Endothelial cell of umbilical vein (primary cell): Measurements from ENCODE around the gene GPA33. TPM values are rescaled to one million over a fixed set of nuclear protein-coding genes. Genes with fewer than 3 reads are reported as not detected.

Experiments
- BruUV-seq: library from RNA; stranded (reverse); fragments of 400-500 nt; replicated peaks from 2 replicates; lab custom pipeline; 2021; lab: Mats Ljungman, UMichigan
- CTCF ChIA-PET: fragments of 300-600, 350-600 bp; sonication (Branson Sonifier 250); formaldehyde crosslinking; loops from one replicate; lab custom pipeline; 2021; ENCODE audit warnings: antibody characterized with exemption, inconsistent platforms; lab: Charles Lee
- POLR2A ChIA-PET: fragments of 300-600, 350-600 bp; sonication (Branson Sonifier 250); formaldehyde crosslinking; loops from one replicate; lab custom pipeline; 2021; ENCODE audit warnings: antibody characterized with exemption, inconsistent platforms; lab: Charles Lee
- DNase-seq: peaks from one replicate; pipeline ENCODE4 v3.0.0-alpha.2; 2011; ENCODE audit warnings: low read depth, low spot score
- FAIRE-seq: peaks from 2 replicates; lab custom pipeline; 2011; peaks lifted over from hg19 to GRCh38; lab: Jason Lieb, UNC
- H2AFZ ChIP-seq: 2 replicates; pipeline ENCODE4 v1.6.0; 2012; ENCODE audit warnings: low read depth, low read length, control low read depth, inconsistent platforms
- H3K27ac ChIP-seq: 2 replicates; pipeline ENCODE4 v1.5.1; 2011; ENCODE audit warnings: low read depth, mild to moderate bottlenecking, control low read depth, low read length, moderate library complexity; ENCODE audit not compliant: insufficient read depth
- H3K27me3 ChIP-seq, 2 experiments: 2 replicates each; pipeline versions ENCODE4 v1.6.0 to v1.6.1; 2011; ENCODE audit warnings: low read length in 2 of 2, mixed read lengths in 1 of 2; ENCODE audit not compliant: control insufficient read depth in 2 of 2, insufficient read depth in 2 of 2
- H3K36me3 ChIP-seq, 2 experiments: 2 replicates in 1 of 2; 3 replicates in 1 of 2; pipeline ENCODE4 v1.5.1; 2011; ENCODE audit warnings: low read length in 2 of 2, mild to moderate bottlenecking in 1 of 2, moderate library complexity in 1 of 2; ENCODE audit not compliant: control insufficient read depth in 2 of 2, insufficient read depth in 2 of 2; ENCODE audit errors: extremely low read depth in 1 of 2
- H3K4me1 ChIP-seq: 3 replicates; pipeline ENCODE4 v1.5.1; 2011; ENCODE audit warnings: mild to moderate bottlenecking, low read length; ENCODE audit not compliant: control insufficient read depth, insufficient read depth; ENCODE audit errors: extremely low read depth
- H3K4me2 ChIP-seq: 2 replicates; pipeline ENCODE4 v1.6.1; 2011; ENCODE audit warnings: low read length, control low read depth, mixed read lengths; ENCODE audit not compliant: insufficient read depth
- H3K4me3 ChIP-seq, 3 experiments: fragments of 200-600 bp in 1 of 3; sonication (generic), shearing (Covaris generic) in 1 of 3; replicated peaks in 1 of 3; 2 replicates each; pipeline ENCODE4 v1.5.1; 2011 to 2016; ENCODE audit warnings: control low read depth in 3 of 3, low read length in 3 of 3, mild to moderate bottlenecking in 2 of 3, inconsistent platforms in 1 of 3, low read depth in 1 of 3, moderate library complexity in 1 of 3; ENCODE audit not compliant: insufficient read depth in 1 of 3
- H3K79me2 ChIP-seq: 2 replicates; pipeline ENCODE4 v1.6.0; 2012; ENCODE audit warnings: low read length, inconsistent platforms; ENCODE audit not compliant: control insufficient read depth, insufficient read depth
- H3K9ac ChIP-seq: replicated peaks from 2 replicates; pipeline ENCODE3; 2011; ENCODE audit warnings: low read length, control low read depth; ENCODE audit not compliant: insufficient read depth; ENCODE audit errors: extremely low read depth
- H3K9me1 ChIP-seq: replicated peaks from 3 replicates; pipeline ENCODE4 v1.6.0; 2011; ENCODE audit warnings: mild to moderate bottlenecking, low read length; ENCODE audit not compliant: control insufficient read depth, insufficient read depth; ENCODE audit errors: extremely low read depth
- H3K9me3 ChIP-seq: replicated peaks from 2 replicates; pipeline ENCODE4 v1.5.1; 2012; ENCODE audit warnings: low read length, inconsistent platforms; ENCODE audit not compliant: control insufficient read depth, insufficient read depth
- H4K20me1 ChIP-seq: replicated peaks from 2 replicates; pipeline ENCODE3; 2011; ENCODE audit warnings: mild to moderate bottlenecking, low read length; ENCODE audit not compliant: control insufficient read depth, insufficient read depth; ENCODE audit errors: extremely low read depth
- EZH2 ChIP-seq: IDR thresholded peaks from 2 replicates; pipeline ENCODE4 v1.6.1; 2012; ENCODE audit warnings: borderline replicate concordance, low read depth, mild to moderate bottlenecking, moderate library complexity, low read length, inconsistent platforms; ENCODE audit not compliant: severe bottlenecking
- FOS ChIP-seq: IDR thresholded peaks from 2 replicates; pipeline ENCODE4 v1.6.1; 2011; ENCODE audit warnings: mild to moderate bottlenecking, low read length, moderate library complexity, borderline replicate concordance; ENCODE audit not compliant: insufficient read depth
- GATA2 ChIP-seq: IDR thresholded peaks from 2 replicates; pipeline ENCODE4 v1.7.0; 2011; ENCODE audit warnings: low read depth, mild to moderate bottlenecking, moderate library complexity, mixed read lengths, low read length; ENCODE audit not compliant: insufficient read length, insufficient read depth
- JUN ChIP-seq: IDR thresholded peaks from 2 replicates; pipeline ENCODE4 v1.6.1; 2011; ENCODE audit warnings: borderline replicate concordance, low read depth; ENCODE audit not compliant: insufficient read length, insufficient read depth
- MYC ChIP-seq: IDR thresholded peaks from one replicate; pipeline ENCODE4 v1.6.1; 2011; ENCODE audit warnings: mild to moderate bottlenecking, low read depth, low read length
- POLR2A ChIP-seq: IDR thresholded peaks from 2 replicates; pipeline ENCODE4 v1.6.1; 2012; ENCODE audit warnings: low read depth, mild to moderate bottlenecking, control low read depth, low read length
- POLR2AphosphoS5 ChIP-seq: IDR thresholded peaks from 2 replicates; pipeline ENCODE4 v1.6.1; 2012; ENCODE audit warnings: low read depth, mild to moderate bottlenecking, control low read depth, low read length, moderate library complexity; ENCODE audit not compliant: insufficient read depth
- dilution Hi-C: fragments of 300-500 bp; cut with MboI; formaldehyde crosslinking; loops from one replicate; pipeline ENCODE4 v1.15.0; 2019; ENCODE audit warnings: low sequenced_read_pairs; ENCODE audit not compliant: extremely low pct_ligation_motif_present
- intact Hi-C: fragments of 100-400 bp; cut with micrococcal nuclease; formaldehyde crosslinking; loops from one replicate; pipeline ENCODE4 v1.10.0; 2022
- polyA plus RNA-seq, 4 experiments: library from polyadenylated mRNA; depleted of rRNA in 3 of 4; stranded (reverse) in 3 of 4; unstranded in 1 of 4; fragments of >200 nt; gene quantifications; 2 replicates each; pipeline versions ENCODE4 v1.2.1 to v1.2.3, GENCODE V29; 2011 to 2012; ENCODE audit warnings: missing spikeins in 1 of 4
- total RNA-seq: library from RNA; stranded (reverse); gene quantifications from 2 replicates; pipeline ENCODE4 v1.2.3, GENCODE V29; 2021
- TF ChIP-seq, protein P1 (sequence below): IDR thresholded peaks from 2 replicates; pipeline ENCODE4 v1.6.1; 2011; ENCODE audit not compliant: insufficient read depth, insufficient read length
- TF ChIP-seq, protein P2 (sequence below), 2 donors: IDR thresholded peaks; 1 replicate in 1 of 2; 2 replicates in 1 of 2; pipeline ENCODE4 v1.5.1; 2011; ENCODE audit warnings: low read length in 2 of 2, mild to moderate bottlenecking in 2 of 2, moderate library complexity in 2 of 2, control low read depth in 1 of 2, inconsistent platforms in 1 of 2, low read depth in 1 of 2; ENCODE audit not compliant: insufficient read depth in 1 of 2; ENCODE audit errors: extremely low read depth in 1 of 2

GPA33 gene
- total and polyA plus RNA-seq, 2 donors (not counting 3 experiments of a cell fraction or from before 2014, with no cell fraction given), result not detected

DNA sequence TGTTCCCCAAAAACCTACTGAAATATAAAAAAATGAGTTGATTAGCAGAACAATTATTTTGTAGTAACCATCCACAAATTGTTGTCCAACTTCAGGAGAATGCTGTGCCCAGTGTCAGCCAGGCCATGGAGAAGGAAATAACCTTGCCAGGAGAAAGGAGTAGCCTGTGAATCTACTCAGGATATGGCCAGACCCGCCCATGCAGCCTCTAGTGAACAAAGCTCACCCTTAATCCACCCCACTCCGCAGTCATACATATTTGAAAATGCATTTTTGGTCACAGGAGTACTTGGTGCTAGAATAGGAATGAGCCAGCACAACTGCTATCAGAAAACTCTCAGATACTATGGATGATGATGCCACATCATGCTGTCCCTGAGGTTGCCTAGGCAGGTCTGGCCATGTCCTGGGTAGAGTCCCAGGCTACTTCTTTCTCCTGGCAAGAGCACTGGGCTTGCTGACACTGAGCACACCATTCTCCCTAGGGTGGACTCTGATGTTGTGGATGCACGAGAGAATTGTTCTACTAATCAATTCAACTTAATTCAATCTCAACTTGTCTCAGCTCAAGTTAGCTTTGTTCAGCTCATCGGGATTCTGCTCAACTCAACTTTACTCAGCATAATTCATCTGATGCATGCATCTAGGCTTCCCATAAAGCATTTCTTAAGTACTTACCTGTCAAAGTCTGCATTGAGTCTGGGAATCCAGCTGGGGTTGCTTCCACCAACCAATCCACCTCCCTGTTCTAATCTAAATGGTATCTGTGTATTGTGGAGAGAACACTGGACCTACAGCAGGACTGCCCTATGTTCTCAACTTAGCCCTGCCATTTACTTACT is 21.9 kb upstream of the GPA33 start:
- DNase-seq (no peak), FAIRE-seq (no peak)
- Histone ChIP-seq H4K20me1 (no peaks in the 10 kb centered on the region), H3K27ac (no peak overlapping the region), H3K9ac (no peak overlapping the region), H2AFZ (no peak overlapping the region), H3K9me1 (no peaks in the 10 kb centered on the region), H3K4me1 (no peaks in the 10 kb centered on the region), H3K4me2 (no peak overlapping the region), H3K27me3 (no peaks in the 10 kb centered on the region), H3K36me3 (no peaks in the 10 kb centered on the region), H3K79me2 (no peaks in the 10 kb centered on the region), H3K4me3 (no peak overlapping the region), H3K9me3 (no peaks in the 10 kb centered on the region)
- POLR2A ChIA-PET, result no interaction called here
- CTCF ChIA-PET, result no interaction called here
- TF ChIP-seq, protein P1, sequence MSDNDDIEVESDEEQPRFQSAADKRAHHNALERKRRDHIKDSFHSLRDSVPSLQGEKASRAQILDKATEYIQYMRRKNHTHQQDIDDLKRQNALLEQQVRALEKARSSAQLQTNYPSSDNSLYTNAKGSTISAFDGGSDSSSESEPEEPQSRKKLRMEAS, result no peak
- no peak for TF ChIP-seq FOS
- intact Hi-C loops, result no loop called here
- dilution Hi-C loops, result no loop called here
- BruUV-seq, result no TSS peak

DNA sequence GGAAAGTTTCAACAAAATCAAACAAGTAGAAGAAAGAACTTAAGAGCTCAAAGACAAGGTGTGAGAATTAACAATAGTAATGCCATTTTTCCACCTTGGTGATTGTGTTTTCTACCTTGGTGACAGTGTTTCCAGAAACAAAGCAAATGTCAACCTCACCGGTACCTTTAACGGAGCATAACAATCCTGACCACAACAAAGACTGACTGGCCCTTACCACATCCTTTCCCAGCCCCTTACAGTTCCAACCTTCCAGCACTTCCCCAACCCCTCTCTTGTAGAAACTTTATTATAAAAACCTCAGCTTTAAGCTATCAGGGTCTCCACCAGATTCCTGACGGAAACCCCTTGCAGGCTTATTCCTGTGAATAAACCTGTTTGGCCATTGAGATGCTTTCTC is 20.4 kb upstream of the GPA33 start:
- Histone ChIP-seq H3K4me2 (no peak overlapping the region), H3K9ac (no peak overlapping the region), H3K9me1 (no peaks in the 10 kb centered on the region), H3K9me3 (no peaks in the 10 kb centered on the region), H3K27ac (no peak overlapping the region), H3K4me1 (no peaks in the 10 kb centered on the region), H3K79me2 (no peaks in the 10 kb centered on the region), H2AFZ (no peak overlapping the region), H3K27me3 (no peaks in the 10 kb centered on the region), H4K20me1 (no peaks in the 10 kb centered on the region), H3K36me3 (no peaks in the 10 kb centered on the region), H3K4me3 (no peak overlapping the region)
- ChIA-PET CTCF (no interaction called here), POLR2A (no interaction called here)
- FAIRE-seq, result no peak
- BruUV-seq, result no TSS peak
- dilution Hi-C loops, result no loop called here
- no peak for DNase-seq
- TF ChIP-seq, protein P2, sequence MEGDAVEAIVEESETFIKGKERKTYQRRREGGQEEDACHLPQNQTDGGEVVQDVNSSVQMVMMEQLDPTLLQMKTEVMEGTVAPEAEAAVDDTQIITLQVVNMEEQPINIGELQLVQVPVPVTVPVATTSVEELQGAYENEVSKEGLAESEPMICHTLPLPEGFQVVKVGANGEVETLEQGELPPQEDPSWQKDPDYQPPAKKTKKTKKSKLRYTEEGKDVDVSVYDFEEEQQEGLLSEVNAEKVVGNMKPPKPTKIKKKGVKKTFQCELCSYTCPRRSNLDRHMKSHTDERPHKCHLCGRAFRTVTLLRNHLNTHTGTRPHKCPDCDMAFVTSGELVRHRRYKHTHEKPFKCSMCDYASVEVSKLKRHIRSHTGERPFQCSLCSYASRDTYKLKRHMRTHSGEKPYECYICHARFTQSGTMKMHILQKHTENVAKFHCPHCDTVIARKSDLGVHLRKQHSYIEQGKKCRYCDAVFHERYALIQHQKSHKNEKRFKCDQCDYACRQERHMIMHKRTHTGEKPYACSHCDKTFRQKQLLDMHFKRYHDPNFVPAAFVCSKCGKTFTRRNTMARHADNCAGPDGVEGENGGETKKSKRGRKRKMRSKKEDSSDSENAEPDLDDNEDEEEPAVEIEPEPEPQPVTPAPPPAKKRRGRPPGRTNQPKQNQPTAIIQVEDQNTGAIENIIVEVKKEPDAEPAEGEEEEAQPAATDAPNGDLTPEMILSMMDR (IDR thresholded peaks at IDR 0.05; ENCODE audit: extremely low read depth in 1 of 2, insufficient read depth in 1 of 2, low read depth in 1 of 2, low read length in 2 of 2), result no peak
- TF ChIP-seq GATA2 (no peak), POLR2AphosphoS5 (no peak), EZH2 (no peak), JUN (no peak), MYC (no peak), FOS (no peak), POLR2A (no peak)
- TF ChIP-seq, protein P1, result no peak
- intact Hi-C loops, result no loop called here
